ENCODE data around the gene MEIS2. TPM values are rescaled to one million over a fixed set of nuclear protein-coding genes. Genes with fewer than 3 reads are reported as not detected.

The MEIS2 gene
- total and polyA plus RNA-seq, 12 donors = 36.2 to 139 (median 74.8) TPM

- DNase-seq = no peak
- 63 to 75% (median 71%) methylated on average over 3 of the region's 3 CpGs for WGBS, 4 donors
- no peak for TF ChIP-seq CTCF (IDR thresholded peaks at IDR 0.05)
- no peak for TF ChIP-seq POLR2A (IDR thresholded peaks at IDR 0.05)
Observed at GRCh38 chr15:36931434-36931833, 168.9 kb downstream of the MEIS2 start.

GRCh38 chr15:36926427-36926825 is 173.9 kb downstream of the MEIS2 start:
- Histone ChIP-seq H3K36me3 (replicated peaks in 1 of 2) (no peaks in the 10 kb centered on the region), H3K27ac (peak overlapping the region in 1 of 5 donors; percentile 7), H3K4me1 (replicated peaks in 1 of 2) (peaks cover 17 to 40% of the 10 kb centered on the region in 2 donors), H3K9me3 (replicated peaks in 1 of 3) (no peaks in the 10 kb centered on the region), H3K27me3 (no peaks in the 10 kb centered on the region), H3K4me3 (no peak overlapping the region)
- intact Hi-C loops (cut with DNase I) = no loop called here
- no peak for DNase-seq
- no peak for TF ChIP-seq CTCF (IDR thresholded peaks at IDR 0.05)
- TF ChIP-seq POLR2A (IDR thresholded peaks at IDR 0.05) = no peak
- WGBS, 4 donors = 42 to 60% (median 55%) methylated on average over 3 of the region's 3 CpGs

More at GRCh38 chr15:36931434-36931833, 168.9 kb downstream of the MEIS2 start:
- H3K4me3 ChIP-seq = no peak overlapping the region
- no peaks in the 10 kb centered on the region for H3K36me3 ChIP-seq (replicated peaks in 1 of 2)
- no peak overlapping the region for H3K27ac ChIP-seq
- no peaks in the 10 kb centered on the region for H3K27me3 ChIP-seq
- intact Hi-C loops (cut with DNase I) = no loop called here
- no peaks in the 10 kb centered on the region for H3K9me3 ChIP-seq (replicated peaks in 1 of 3)
- H3K4me1 ChIP-seq (replicated peaks in 1 of 2) = peaks cover 9 to 13% of the 10 kb centered on the region in 2 donors

- intact Hi-C loops (cut with DNase I) = no loop called here
- DNase-seq = no peak
- 42 to 54% (median 51%) methylated on average over 9 of the region's 9 CpGs for WGBS, 4 donors
- Histone ChIP-seq H3K9me3 (replicated peaks in 1 of 3) (no peaks in the 10 kb centered on the region), H3K4me3 (no peak overlapping the region), H3K27me3 (no peaks in the 10 kb centered on the region), H3K36me3 (replicated peaks in 1 of 2) (no peaks in the 10 kb centered on the region), H3K4me1 (replicated peaks in 1 of 2) (peaks cover 14 to 43% of the 10 kb centered on the region in 2 donors), H3K27ac (peak overlapping the region in 2 of 5 donors; percentile 7 to 22)
- no peak for TF ChIP-seq CTCF (IDR thresholded peaks at IDR 0.05)
- no peak for TF ChIP-seq POLR2A (IDR thresholded peaks at IDR 0.05)
Observed at GRCh38 chr15:36925653-36926426, 174.5 kb downstream of the MEIS2 start.

GRCh38 chr15:36925049-36925448 is 175.3 kb downstream of the MEIS2 start:
- no peaks in the 10 kb centered on the region for H3K27me3 ChIP-seq
- intact Hi-C loops (cut with DNase I) = no loop called here
- 81 to 86% (median 85%) methylated on average over 5 of the region's 5 CpGs for whole genome bisulfite sequencing, 4 donors
- no peaks in the 10 kb centered on the region for H3K9me3 ChIP-seq (replicated peaks in 1 of 3)
- no peak overlapping the region for H3K4me3 ChIP-seq
- H3K27ac ChIP-seq = no peak overlapping the region
- peaks cover 11 to 43% of the 10 kb centered on the region in 2 donors for H3K4me1 ChIP-seq (replicated peaks in 1 of 2)
- H3K36me3 ChIP-seq (replicated peaks in 1 of 2) = no peaks in the 10 kb centered on the region
- no peak for DNase-seq
- no peak for TF ChIP-seq POLR2A (IDR thresholded peaks at IDR 0.05)
- no peak for TF ChIP-seq CTCF (IDR thresholded peaks at IDR 0.05)

All from adrenal gland (tissue), 12 donors.